ENCODE data around the gene MLF2. TPM values are rescaled to one million over a fixed set of nuclear protein-coding genes. Genes with fewer than 3 reads are reported as not detected.

MLF2 gene
- total RNA-seq, 1 experiment from 2014 or later: 303 TPM

DNA sequence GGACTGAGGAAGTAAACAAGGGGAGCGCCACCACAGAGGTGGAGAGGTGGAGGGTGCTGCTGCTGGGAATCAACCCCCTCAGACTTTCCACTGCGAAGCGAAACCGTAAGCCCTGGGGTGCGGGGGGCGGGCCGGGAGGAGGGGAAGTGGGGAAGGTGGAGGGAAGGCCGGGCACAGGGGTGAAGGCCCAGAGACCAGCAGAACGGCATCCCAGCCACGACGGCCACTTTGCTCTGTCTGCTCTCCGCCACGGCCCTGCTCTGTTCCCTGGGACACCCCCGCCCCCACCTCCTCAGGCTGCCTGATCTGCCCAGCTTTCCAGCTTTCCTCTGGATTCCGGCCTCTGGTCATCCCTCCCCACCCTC lies 19.4 kb upstream of the MLF2 start, which contains the start of gene LAG3:
Gene LAG3 (plus strand): TSS at position 190 of the 365 bp plus-strand sequence. CDS start 333 bp downstream, outside the sequence.
- Mint-ChIP-seq H3K9me3 (ENCODE audit: unreplicated experiment) (no peaks in the 10 kb centered on the region), H3K27ac (ENCODE audit: unreplicated experiment) (no peak within 1 kb of the TSS), H3K4me1 (ENCODE audit: low read depth, unreplicated experiment) (peaks cover 48% of the 10 kb centered on the region), H3K4me3 (ENCODE audit: unreplicated experiment) (no peak within 1 kb of the TSS), H3K36me3 (ENCODE audit: insufficient read depth, unreplicated experiment) (peaks cover 8% of the 10 kb centered on the region), H3K27me3 (ENCODE audit: insufficient read depth, unreplicated experiment) (no peaks in the 10 kb centered on the region)
- H3K9me3 ChIP-seq: no peaks in the 10 kb centered on the region
- intact Hi-C loops (cut with micrococcal nuclease; ENCODE audit: unreplicated experiment): no loop called here
- ChIA-PET CTCF (interaction anchor here (0.8 to 1.9 kb wide), 2 partner anchors 11 to 19 kb away, joined by 6 to 9 read pairs; partner anchors contain the start of gene MLF2), POLR2A (no interaction called here)
- TF ChIP-seq, protein P1, sequence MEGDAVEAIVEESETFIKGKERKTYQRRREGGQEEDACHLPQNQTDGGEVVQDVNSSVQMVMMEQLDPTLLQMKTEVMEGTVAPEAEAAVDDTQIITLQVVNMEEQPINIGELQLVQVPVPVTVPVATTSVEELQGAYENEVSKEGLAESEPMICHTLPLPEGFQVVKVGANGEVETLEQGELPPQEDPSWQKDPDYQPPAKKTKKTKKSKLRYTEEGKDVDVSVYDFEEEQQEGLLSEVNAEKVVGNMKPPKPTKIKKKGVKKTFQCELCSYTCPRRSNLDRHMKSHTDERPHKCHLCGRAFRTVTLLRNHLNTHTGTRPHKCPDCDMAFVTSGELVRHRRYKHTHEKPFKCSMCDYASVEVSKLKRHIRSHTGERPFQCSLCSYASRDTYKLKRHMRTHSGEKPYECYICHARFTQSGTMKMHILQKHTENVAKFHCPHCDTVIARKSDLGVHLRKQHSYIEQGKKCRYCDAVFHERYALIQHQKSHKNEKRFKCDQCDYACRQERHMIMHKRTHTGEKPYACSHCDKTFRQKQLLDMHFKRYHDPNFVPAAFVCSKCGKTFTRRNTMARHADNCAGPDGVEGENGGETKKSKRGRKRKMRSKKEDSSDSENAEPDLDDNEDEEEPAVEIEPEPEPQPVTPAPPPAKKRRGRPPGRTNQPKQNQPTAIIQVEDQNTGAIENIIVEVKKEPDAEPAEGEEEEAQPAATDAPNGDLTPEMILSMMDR (IDR thresholded peaks at IDR 0.05; ENCODE audit: insufficient read depth in 1 of 2, low read depth in 1 of 2, low read length in 1 of 2, severe bottlenecking in 1 of 2, unreplicated experiment in 1 of 2): no peak
- H3K4me1 ChIP-seq: peaks cover 30% of the 10 kb centered on the region
- no peak within 1 kb of the TSS for H3K4me3 ChIP-seq (ENCODE audit: low read depth, low read length)
- BruUV-seq (replicated peaks): no TSS peak
- peaks cover 10% of the 10 kb centered on the region; the same call in 1 of the 2 replicates for H3K36me3 ChIP-seq (ENCODE audit: control insufficient read depth, insufficient read depth, low read length)
- no peaks in the 10 kb centered on the region for H3K27me3 ChIP-seq (replicated peaks; ENCODE audit: control insufficient read depth, insufficient read depth, low read length)
- DNase-seq: no peak

DNA sequence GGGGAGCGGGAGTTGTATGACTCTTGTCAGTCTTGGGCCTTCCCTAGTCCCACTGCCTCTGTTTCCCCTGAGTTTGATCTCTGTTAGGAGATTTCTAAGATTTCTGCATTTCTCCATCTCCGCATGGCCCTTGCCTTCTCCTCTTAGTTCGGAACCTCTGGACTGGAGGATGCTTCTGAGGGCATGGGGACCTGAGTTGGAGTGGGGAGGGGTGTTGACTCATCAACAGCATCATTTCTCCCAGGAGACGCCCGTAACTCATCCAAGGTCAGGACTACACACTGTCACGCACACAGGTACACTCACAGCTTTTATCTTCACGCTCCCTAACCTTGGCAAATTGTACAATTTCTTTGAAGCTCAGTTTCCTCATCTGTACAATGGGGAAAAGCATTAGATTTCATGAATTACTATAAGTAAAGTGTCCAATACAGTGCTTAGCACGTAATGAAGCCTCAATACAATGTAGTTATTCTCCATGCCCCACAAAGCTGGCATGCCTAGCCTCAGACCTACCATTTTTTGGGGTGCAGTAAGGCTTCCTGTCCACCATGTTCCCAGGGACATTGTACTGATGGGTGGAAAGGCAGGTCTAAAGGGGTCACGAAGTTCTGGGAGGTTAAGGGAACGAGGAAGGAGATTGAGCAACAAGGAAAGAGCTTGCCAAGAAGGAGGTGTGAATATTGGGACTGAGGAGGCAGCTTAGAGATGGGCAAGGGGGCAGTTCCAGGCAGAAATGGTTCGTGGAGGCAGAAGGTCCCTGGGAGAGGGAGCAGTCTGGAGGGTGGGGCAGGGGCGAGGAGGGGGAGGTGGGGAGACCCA lies 18.8 kb upstream of the MLF2 start:
- H3K27ac Mint-ChIP-seq (ENCODE audit: unreplicated experiment): no peak overlapping the region
- no peak for DNase-seq
- Histone ChIP-seq H3K36me3 (ENCODE audit: control insufficient read depth, insufficient read depth, low read length) (peaks cover 10% of the 10 kb centered on the region; the same call in 1 of the 2 replicates), H3K4me3 (ENCODE audit: low read depth, low read length) (no peak overlapping the region), H3K27me3 (replicated peaks; ENCODE audit: control insufficient read depth, insufficient read depth, low read length) (no peaks in the 10 kb centered on the region), H3K4me1 (peaks cover 30% of the 10 kb centered on the region), H3K9me3 (no peaks in the 10 kb centered on the region)
- no peaks in the 10 kb centered on the region for H3K27me3 Mint-ChIP-seq (ENCODE audit: insufficient read depth, unreplicated experiment)
- intact Hi-C loops (cut with micrococcal nuclease; ENCODE audit: unreplicated experiment): no loop called here
- H3K4me3 Mint-ChIP-seq (ENCODE audit: unreplicated experiment): no peak overlapping the region
- no TSS peak for BruUV-seq (replicated peaks)
- TF ChIP-seq, protein P1 (IDR thresholded peaks at IDR 0.05; ENCODE audit: insufficient read depth in 1 of 2, low read depth in 1 of 2, low read length in 1 of 2, severe bottlenecking in 1 of 2, unreplicated experiment in 1 of 2): no peak
- ChIA-PET POLR2A (no interaction called here), CTCF (interaction anchor here (0.8 to 1.9 kb wide), 3 partner anchors 9 to 19 kb away, joined by 3 to 9 read pairs (median 6); partner anchors contain the start of gene MLF2)
- H3K4me1 Mint-ChIP-seq (ENCODE audit: low read depth, unreplicated experiment): peaks cover 47% of the 10 kb centered on the region
- H3K9me3 Mint-ChIP-seq (ENCODE audit: unreplicated experiment): no peaks in the 10 kb centered on the region
- H3K36me3 Mint-ChIP-seq (ENCODE audit: insufficient read depth, unreplicated experiment): peaks cover 12% of the 10 kb centered on the region

DNA sequence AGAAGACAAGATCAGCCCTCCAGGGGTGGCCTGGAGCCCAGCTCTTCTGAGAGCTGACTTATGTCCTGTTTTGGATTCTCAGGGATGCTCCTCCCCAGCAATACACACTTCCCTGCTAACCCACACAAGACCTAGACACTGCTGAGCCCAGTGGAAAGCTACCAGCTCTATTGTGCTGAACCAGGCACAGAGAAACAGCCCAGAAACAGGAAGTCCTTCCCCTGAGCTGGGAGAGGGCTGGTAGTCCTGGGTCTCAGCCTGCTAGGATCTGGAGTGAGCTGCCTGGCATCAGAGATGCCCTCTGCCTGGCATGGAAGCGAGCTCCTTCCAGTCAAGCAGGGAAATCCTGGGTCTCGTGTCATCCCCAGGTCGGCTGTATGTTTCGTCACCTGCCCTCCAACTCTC lies 18.2 kb upstream of the MLF2 start:
- Mint-ChIP-seq H3K4me1 (ENCODE audit: low read depth, unreplicated experiment) (peaks cover 41% of the 10 kb centered on the region), H3K27me3 (ENCODE audit: insufficient read depth, unreplicated experiment) (no peaks in the 10 kb centered on the region), H3K27ac (ENCODE audit: unreplicated experiment) (no peak overlapping the region), H3K9me3 (ENCODE audit: unreplicated experiment) (no peaks in the 10 kb centered on the region), H3K36me3 (ENCODE audit: insufficient read depth, unreplicated experiment) (peaks cover 13% of the 10 kb centered on the region), H3K4me3 (ENCODE audit: unreplicated experiment) (peak overlapping the region; percentile 41)
- no peak for DNase-seq
- Histone ChIP-seq H3K4me3 (ENCODE audit: low read depth, low read length) (no peak overlapping the region), H3K9me3 (no peaks in the 10 kb centered on the region), H3K4me1 (peaks cover 25% of the 10 kb centered on the region), H3K36me3 (ENCODE audit: control insufficient read depth, insufficient read depth, low read length) (peaks cover 10% of the 10 kb centered on the region; the same call in 1 of the 2 replicates), H3K27me3 (replicated peaks; ENCODE audit: control insufficient read depth, insufficient read depth, low read length) (no peaks in the 10 kb centered on the region)
- ChIA-PET CTCF (interaction anchor here (0.6 to 3.0 kb wide), 4 partner anchors 10 to 70 kb away, joined by 3 to 18 read pairs (median 8); partner anchors contain the start of gene MLF2), POLR2A (no interaction called here)
- TF ChIP-seq, protein P1 (IDR thresholded peaks at IDR 0.05; ENCODE audit: insufficient read depth in 1 of 2, low read depth in 1 of 2, low read length in 1 of 2, severe bottlenecking in 1 of 2, unreplicated experiment in 1 of 2): no peak
- BruUV-seq (replicated peaks): no TSS peak
- intact Hi-C loops (cut with micrococcal nuclease; ENCODE audit: unreplicated experiment): no loop called here
